ENCODE data around the gene ZNF469.

GRCh38 chr16:88355093-88355388, 27.7 kb upstream of the ZNF469 start:
- no peak for TF ChIP-seq CTCF (IDR thresholded peaks at IDR 0.05)
- no peak for TF ChIP-seq POLR2A (IDR thresholded peaks at IDR 0.05)

Measured in testis (tissue), 2 donors.